ENCODE measurements around the gene IMPA2. TPM values are rescaled to one million over a fixed set of nuclear protein-coding genes. Genes with fewer than 3 reads are reported as not detected.

IMPA2 gene
- polyA plus RNA-seq, 1 donor (not counting 4 experiments of a cell fraction or from before 2014, with no cell fraction given), result 17.6 TPM

DNA sequence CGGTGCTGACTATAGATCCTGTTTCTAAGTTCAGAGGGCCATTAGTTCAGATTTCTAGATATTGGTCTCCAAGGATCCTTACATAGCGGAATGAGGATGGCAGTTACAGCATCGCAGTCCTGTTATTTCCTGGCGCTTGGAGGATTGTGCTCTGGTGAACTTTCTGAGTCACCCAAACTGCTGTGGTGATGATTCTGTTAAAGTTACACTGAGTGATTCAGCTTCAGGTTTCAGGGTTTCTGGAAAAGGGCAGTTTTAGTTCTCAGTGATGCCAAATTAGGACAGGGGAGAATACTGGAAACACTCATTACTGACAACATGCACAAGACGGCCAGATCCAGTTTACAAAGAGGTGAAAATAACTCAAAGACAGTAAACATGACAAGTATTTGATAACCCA is 60.3 kb downstream of the IMPA2 start:
- DNase-seq (ENCODE audit: low read depth, low spot score) (no peak), FAIRE-seq (no peak)
- H3K9me1 ChIP-seq (ENCODE audit: control insufficient read depth, extremely low read depth, insufficient read depth, low read length), result no peaks in the 10 kb centered on the region
- H3K4me2 ChIP-seq (ENCODE audit: control insufficient read depth, extremely low read depth, insufficient read depth, low read depth, low read length), result no peak overlapping the region
- peaks cover 16% of the 10 kb centered on the region for H3K4me1 ChIP-seq (ENCODE audit: control insufficient read depth, extremely low read depth, insufficient read depth, low read length)
- H3K79me2 ChIP-seq (ENCODE audit: control insufficient read depth, insufficient read depth, low read length), result no peaks in the 10 kb centered on the region
- no peak overlapping the region for H3K9ac ChIP-seq (ENCODE audit: control insufficient read depth, extremely low read depth, insufficient read depth, low read length)
- no peaks in the 10 kb centered on the region for H4K20me1 ChIP-seq (ENCODE audit: control insufficient read depth, extremely low read depth, insufficient read depth, low read length)
- dilution Hi-C loops (cut with MboI; ENCODE audit: extremely low pct_ligation_motif_present, low sequenced_read_pairs), result no loop called here
- no peaks in the 10 kb centered on the region for H3K27me3 ChIP-seq (ENCODE audit: control insufficient read depth, extremely low read depth, insufficient read depth, low read length)
- H3K9me3 ChIP-seq (ENCODE audit: control insufficient read depth, low read depth, low read length), result no peaks in the 10 kb centered on the region
- H3K27ac ChIP-seq (ENCODE audit: control insufficient read depth, insufficient read depth, low read length), result no peak overlapping the region
- no peaks in the 10 kb centered on the region for H3K36me3 ChIP-seq (ENCODE audit: control insufficient read depth in 2 of 2, extremely low read depth in 1 of 2, insufficient read depth in 2 of 2, low read length in 2 of 2)
- no peak overlapping the region for H2AFZ ChIP-seq (ENCODE audit: control insufficient read depth, low read length)
- TF ChIP-seq, protein P1, sequence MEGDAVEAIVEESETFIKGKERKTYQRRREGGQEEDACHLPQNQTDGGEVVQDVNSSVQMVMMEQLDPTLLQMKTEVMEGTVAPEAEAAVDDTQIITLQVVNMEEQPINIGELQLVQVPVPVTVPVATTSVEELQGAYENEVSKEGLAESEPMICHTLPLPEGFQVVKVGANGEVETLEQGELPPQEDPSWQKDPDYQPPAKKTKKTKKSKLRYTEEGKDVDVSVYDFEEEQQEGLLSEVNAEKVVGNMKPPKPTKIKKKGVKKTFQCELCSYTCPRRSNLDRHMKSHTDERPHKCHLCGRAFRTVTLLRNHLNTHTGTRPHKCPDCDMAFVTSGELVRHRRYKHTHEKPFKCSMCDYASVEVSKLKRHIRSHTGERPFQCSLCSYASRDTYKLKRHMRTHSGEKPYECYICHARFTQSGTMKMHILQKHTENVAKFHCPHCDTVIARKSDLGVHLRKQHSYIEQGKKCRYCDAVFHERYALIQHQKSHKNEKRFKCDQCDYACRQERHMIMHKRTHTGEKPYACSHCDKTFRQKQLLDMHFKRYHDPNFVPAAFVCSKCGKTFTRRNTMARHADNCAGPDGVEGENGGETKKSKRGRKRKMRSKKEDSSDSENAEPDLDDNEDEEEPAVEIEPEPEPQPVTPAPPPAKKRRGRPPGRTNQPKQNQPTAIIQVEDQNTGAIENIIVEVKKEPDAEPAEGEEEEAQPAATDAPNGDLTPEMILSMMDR (optimal IDR thresholded peaks at IDR 0.05 in 1 of 3, IDR thresholded peaks at IDR 0.05 in 1 of 3, conservative IDR thresholded peaks at IDR 0.05 in 1 of 3; ENCODE audit: extremely low read depth in 1 of 3, insufficient read depth in 2 of 3, low read length in 3 of 3), result no peak
- TF ChIP-seq EZH2 (IDR thresholded peaks at IDR 0.05; ENCODE audit: low read length), result no peak
- H3K4me3 ChIP-seq (ENCODE audit: control insufficient read depth in 2 of 3, extremely low read depth in 1 of 3, insufficient read depth in 2 of 3, low read depth in 1 of 3, low read length in 3 of 3), result no peak overlapping the region

DNA sequence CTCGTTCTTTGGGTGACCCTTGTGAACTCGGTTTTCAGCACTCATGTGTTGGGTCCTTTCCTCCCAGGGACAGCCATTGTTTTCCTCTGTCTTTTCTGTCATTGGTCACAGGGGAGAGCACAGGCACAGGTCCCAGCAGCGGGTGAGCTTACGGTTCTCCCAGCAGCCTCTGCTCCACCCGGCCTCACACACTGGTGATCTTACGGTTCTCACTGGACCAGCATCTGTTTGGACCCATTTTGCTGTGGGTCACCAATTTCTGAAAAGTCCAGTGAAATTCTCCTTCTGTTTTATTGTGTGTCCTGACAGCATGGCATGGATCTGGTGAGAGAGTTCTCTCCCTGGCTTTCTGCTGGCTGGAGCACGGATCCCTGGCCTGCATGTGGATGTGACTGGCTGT is 62.5 kb downstream of the IMPA2 start:
- H3K27ac ChIP-seq (ENCODE audit: control insufficient read depth, insufficient read depth, low read length), result no peak overlapping the region
- no peak for TF ChIP-seq EZH2 (IDR thresholded peaks at IDR 0.05; ENCODE audit: low read length)
- TF ChIP-seq, protein P1 (optimal IDR thresholded peaks at IDR 0.05 in 1 of 3, IDR thresholded peaks at IDR 0.05 in 1 of 3, conservative IDR thresholded peaks at IDR 0.05 in 1 of 3; ENCODE audit: extremely low read depth in 1 of 3, insufficient read depth in 2 of 3, low read length in 3 of 3), result no peak
- H3K79me2 ChIP-seq (ENCODE audit: control insufficient read depth, insufficient read depth, low read length), result no peaks in the 10 kb centered on the region
- FAIRE-seq (no peak), DNase-seq (ENCODE audit: low read depth, low spot score) (no peak)
- no peak overlapping the region for H3K4me3 ChIP-seq (ENCODE audit: control insufficient read depth in 2 of 3, extremely low read depth in 1 of 3, insufficient read depth in 2 of 3, low read depth in 1 of 3, low read length in 3 of 3)
- peaks cover 14% of the 10 kb centered on the region for H3K4me1 ChIP-seq (ENCODE audit: control insufficient read depth, extremely low read depth, insufficient read depth, low read length)
- H3K27me3 ChIP-seq (ENCODE audit: control insufficient read depth, extremely low read depth, insufficient read depth, low read length), result no peaks in the 10 kb centered on the region
- dilution Hi-C loops (cut with MboI; ENCODE audit: extremely low pct_ligation_motif_present, low sequenced_read_pairs), result no loop called here
- H3K4me2 ChIP-seq (ENCODE audit: control insufficient read depth, extremely low read depth, insufficient read depth, low read depth, low read length), result no peak overlapping the region
- no peaks in the 10 kb centered on the region for H3K9me3 ChIP-seq (ENCODE audit: control insufficient read depth, low read depth, low read length)
- H3K9me1 ChIP-seq (ENCODE audit: control insufficient read depth, extremely low read depth, insufficient read depth, low read length), result no peaks in the 10 kb centered on the region
- no peak overlapping the region for H2AFZ ChIP-seq (ENCODE audit: control insufficient read depth, low read length)
- no peak overlapping the region for H3K9ac ChIP-seq (ENCODE audit: control insufficient read depth, extremely low read depth, insufficient read depth, low read length)
- H4K20me1 ChIP-seq (ENCODE audit: control insufficient read depth, extremely low read depth, insufficient read depth, low read length), result no peaks in the 10 kb centered on the region
- H3K36me3 ChIP-seq (ENCODE audit: control insufficient read depth in 2 of 2, extremely low read depth in 1 of 2, insufficient read depth in 2 of 2, low read length in 2 of 2), result no peaks in the 10 kb centered on the region

All from keratinocyte (primary cell).